DND-41 (cell line): ENCODE measurements around the gene COL19A1.

ENCODE experiments used
- ATAC-seq: fragments of 200-7000 bp; cut with Tn5 transposase; 3 replicates; pipeline ENCODE4 v1.9.1; 2021; ENCODE audit warnings: low read depth; ENCODE audit not compliant: insufficient read depth
- DNase-seq: peaks from one replicate; pipeline ENCODE4 v3.0.0-alpha.2; 2020
- H2AFZ ChIP-seq: 2 replicates; pipeline ENCODE4 v1.6.0; 2012; ENCODE audit warnings: low read depth, low read length
- H3K27ac ChIP-seq: 2 replicates; pipeline ENCODE4 v1.5.1; 2012; ENCODE audit warnings: low read length, inconsistent platforms
- H3K27me3 ChIP-seq: fragments of 200-600 bp; sonication (generic); 2 replicates; pipeline ENCODE4 v1.6.0; 2012; ENCODE audit warnings: low read length, mild to moderate bottlenecking, inconsistent platforms; ENCODE audit not compliant: insufficient read depth, poor library complexity
- H3K36me3 ChIP-seq: 2 replicates; pipeline ENCODE4 v1.5.1; 2012; ENCODE audit warnings: low read length, inconsistent platforms; ENCODE audit not compliant: insufficient read depth
- H3K4me1 ChIP-seq: 2 replicates; pipeline ENCODE4 v1.5.1; 2012; ENCODE audit warnings: mild to moderate bottlenecking, low read length; ENCODE audit not compliant: insufficient read depth
- H3K4me2 ChIP-seq: 2 replicates; pipeline ENCODE4 v1.6.0; 2012; ENCODE audit warnings: mild to moderate bottlenecking, moderate library complexity, low read length, inconsistent platforms; ENCODE audit not compliant: insufficient read depth
- H3K4me3 ChIP-seq, 2 experiments: fragments of 200-600 bp in 1 of 2; shearing (Covaris generic) in 1 of 2; 2 replicates each; pipeline ENCODE4 v1.5.1; 2012 to 2016; ENCODE audit warnings: inconsistent platforms in 2 of 2, low read length in 2 of 2, mild to moderate bottlenecking in 2 of 2, low read depth in 1 of 2, moderate library complexity in 1 of 2
- H3K79me2 ChIP-seq: 2 replicates; pipeline ENCODE4 v1.6.0; 2012; ENCODE audit warnings: low read length, inconsistent platforms; ENCODE audit not compliant: insufficient read depth
- H3K9ac ChIP-seq: 2 replicates; pipeline ENCODE4 v1.6.0; 2012; ENCODE audit warnings: low read depth, mild to moderate bottlenecking, inconsistent platforms, low read length, moderate library complexity
- H3K9me3 ChIP-seq: 2 replicates; pipeline ENCODE4 v1.5.1; 2012; ENCODE audit warnings: low read length, moderate library complexity, mild to moderate bottlenecking, inconsistent platforms; ENCODE audit not compliant: insufficient read depth, severe bottlenecking
- H4K20me1 ChIP-seq: 2 replicates; pipeline ENCODE4 v1.6.0; 2012; ENCODE audit warnings: low read length; ENCODE audit not compliant: insufficient read depth
- CTCF ChIP-seq: IDR thresholded peaks from 2 replicates; pipeline ENCODE4 v1.5.1; 2012; ENCODE audit warnings: borderline replicate concordance, low read length, moderate library complexity, mild to moderate bottlenecking; ENCODE audit not compliant: poor library complexity, severe bottlenecking; ENCODE audit errors: extremely low read depth
- EZH2 ChIP-seq: IDR thresholded peaks from 3 replicates; pipeline ENCODE4 v1.6.1; 2012; ENCODE audit warnings: borderline replicate concordance, low read depth, mild to moderate bottlenecking, moderate library complexity, low read length, inconsistent platforms; ENCODE audit not compliant: severe bottlenecking

Gene COL19A1

GRCh38 chr6:69880601-69881000, 14.2 kb downstream of the COL19A1 start:
- Histone ChIP-seq H3K9ac (no peak overlapping the region), H3K27ac (no peak overlapping the region), H3K27me3 (no peaks in the 10 kb centered on the region), H3K4me1 (no peaks in the 10 kb centered on the region), H3K36me3 (no peaks in the 10 kb centered on the region), H2AFZ (no peak overlapping the region), H3K9me3 (no peaks in the 10 kb centered on the region), H3K4me3 (no peak overlapping the region), H3K79me2 (no peaks in the 10 kb centered on the region), H3K4me2 (no peak overlapping the region), H4K20me1 (no peaks in the 10 kb centered on the region)
- DNase-seq (no peak), ATAC-seq (no peak)
- TF ChIP-seq CTCF (no peak), EZH2 (no peak)

- H2AFZ ChIP-seq: no peak overlapping the region
- H3K36me3 ChIP-seq: no peaks in the 10 kb centered on the region
- no peaks in the 10 kb centered on the region for H3K9me3 ChIP-seq
- no peak overlapping the region for H3K4me2 ChIP-seq
- no peaks in the 10 kb centered on the region for H4K20me1 ChIP-seq
- no peak overlapping the region for H3K27ac ChIP-seq
- no peak overlapping the region for H3K4me3 ChIP-seq
- H3K9ac ChIP-seq: no peak overlapping the region
- TF ChIP-seq CTCF: no peak
- TF ChIP-seq EZH2: no peak
- no peak for ATAC-seq
- no peaks in the 10 kb centered on the region for H3K79me2 ChIP-seq
- no peak for DNase-seq
- no peaks in the 10 kb centered on the region for H3K4me1 ChIP-seq
- H3K27me3 ChIP-seq: no peaks in the 10 kb centered on the region
These were observed 15.2 kb downstream of the COL19A1 start for GRCh38 chr6:69881322-69882151.

GRCh38 chr6:69883551-69883950, 17.2 kb downstream of the COL19A1 start:
- no peaks in the 10 kb centered on the region for H3K36me3 ChIP-seq
- H3K4me2 ChIP-seq: no peak overlapping the region
- no peak overlapping the region for H3K4me3 ChIP-seq
- ATAC-seq (no peak), DNase-seq (no peak)
- no peak overlapping the region for H3K9ac ChIP-seq
- H3K79me2 ChIP-seq: no peaks in the 10 kb centered on the region
- TF ChIP-seq EZH2 (no peak), CTCF (no peak)
- H3K9me3 ChIP-seq: no peaks in the 10 kb centered on the region
- H4K20me1 ChIP-seq: no peaks in the 10 kb centered on the region
- no peaks in the 10 kb centered on the region for H3K27me3 ChIP-seq
- H2AFZ ChIP-seq: no peak overlapping the region
- H3K27ac ChIP-seq: no peak overlapping the region
- no peaks in the 10 kb centered on the region for H3K4me1 ChIP-seq

- ATAC-seq: no peak
- no peaks in the 10 kb centered on the region for H3K4me1 ChIP-seq
- H3K27me3 ChIP-seq: no peaks in the 10 kb centered on the region
- no peaks in the 10 kb centered on the region for H3K9me3 ChIP-seq
- no peaks in the 10 kb centered on the region for H4K20me1 ChIP-seq
- no peaks in the 10 kb centered on the region for H3K79me2 ChIP-seq
- no peak overlapping the region for H3K27ac ChIP-seq
- no peak overlapping the region for H3K4me3 ChIP-seq
- DNase-seq: no peak
- H3K9ac ChIP-seq: no peak overlapping the region
- H3K36me3 ChIP-seq: no peaks in the 10 kb centered on the region
- TF ChIP-seq EZH2 (no peak), CTCF (no peak)
- no peak overlapping the region for H2AFZ ChIP-seq
- H3K4me2 ChIP-seq: no peak overlapping the region
These were observed 17.9 kb downstream of the COL19A1 start for GRCh38 chr6:69884231-69884630.
